Muscle of arm (tissue), 12 donors: Measurements from ENCODE around the gene FAR1. TPM values are rescaled to one million over a fixed set of nuclear protein-coding genes. Genes with fewer than 3 reads are reported as not detected.
"Not testable (repeated sequence)": the region's sequence is repeated elsewhere in the genome, so short reads cannot be mapped to it uniquely, and the experiment has no call there.

Source experiments
- DNase-seq: peaks from one replicate; pipeline ENCODE4 v3.0.0-alpha.2; 2013
- polyA plus RNA-seq, 12 donors: library from polyadenylated mRNA; unstranded; fragments of 120-200 nt; gene quantifications; one replicate each; pipeline ENCODE4 v1.2.1, GENCODE V29; 2013; ENCODE audit not compliant: insufficient read length in 12 of 12

FAR1 gene
- polyA plus RNA-seq, 12 donors: 37.3 to 72.5 (median 53.8) TPM; not detected in 1

DNA sequence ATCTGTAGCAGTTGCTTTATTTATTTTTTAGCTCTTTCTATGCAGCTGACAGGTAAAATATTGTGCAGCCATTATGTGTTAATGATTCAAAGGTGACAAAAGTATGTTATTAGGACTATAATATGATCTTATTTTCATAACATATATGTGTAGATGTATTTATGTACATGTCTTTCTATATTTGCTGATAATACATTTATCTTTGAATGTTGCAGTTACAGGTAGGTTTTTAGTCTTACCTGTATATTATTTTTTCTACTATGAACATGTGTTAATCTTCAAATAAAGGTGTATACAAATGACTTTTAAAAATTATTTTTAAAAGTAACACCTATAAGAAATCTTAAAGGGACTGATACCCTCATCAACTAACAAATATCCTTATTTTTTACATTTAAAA is 33.6 kb downstream of the FAR1 start:
- DNase-seq: no peak

DNA sequence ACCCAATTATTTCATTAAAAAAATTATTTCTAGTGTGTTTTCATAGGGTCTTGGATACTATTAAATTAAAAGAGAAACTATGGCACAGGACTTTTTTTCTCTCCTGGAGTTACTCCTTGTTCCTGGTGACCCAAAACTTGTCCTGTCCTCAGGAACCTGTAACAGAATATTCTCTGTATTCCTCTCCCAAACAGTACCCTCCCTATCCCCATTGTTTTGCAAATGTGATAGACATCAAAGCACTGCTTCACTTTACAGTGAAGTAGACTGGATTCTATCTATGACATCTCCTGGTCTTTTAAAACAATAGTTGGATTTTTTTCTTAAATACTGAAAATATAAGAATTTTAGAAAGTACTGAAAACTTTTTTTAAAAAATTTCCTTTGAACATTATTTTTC is 37.2 kb downstream of the FAR1 start:
- DNase-seq: no peak

DNA sequence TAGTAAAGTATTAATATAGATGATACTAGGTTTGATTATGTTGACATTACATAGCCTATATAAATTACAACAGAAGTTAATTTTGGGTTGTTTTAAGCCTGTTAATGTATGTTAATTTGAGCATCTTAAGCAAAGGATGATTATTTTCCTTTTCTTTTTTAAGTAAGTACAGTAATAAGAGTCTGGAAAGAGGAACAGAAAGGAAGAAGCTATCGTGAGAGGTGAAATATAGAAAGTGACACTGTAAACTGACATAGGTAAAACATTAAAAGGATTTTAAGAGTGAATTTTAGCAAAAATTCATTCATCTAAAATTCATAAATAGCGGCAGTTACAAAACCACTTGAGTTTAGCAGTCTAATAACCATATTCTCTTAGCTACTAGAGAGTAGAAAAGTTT is 45.5 kb downstream of the FAR1 start:
- no peak for DNase-seq

DNA sequence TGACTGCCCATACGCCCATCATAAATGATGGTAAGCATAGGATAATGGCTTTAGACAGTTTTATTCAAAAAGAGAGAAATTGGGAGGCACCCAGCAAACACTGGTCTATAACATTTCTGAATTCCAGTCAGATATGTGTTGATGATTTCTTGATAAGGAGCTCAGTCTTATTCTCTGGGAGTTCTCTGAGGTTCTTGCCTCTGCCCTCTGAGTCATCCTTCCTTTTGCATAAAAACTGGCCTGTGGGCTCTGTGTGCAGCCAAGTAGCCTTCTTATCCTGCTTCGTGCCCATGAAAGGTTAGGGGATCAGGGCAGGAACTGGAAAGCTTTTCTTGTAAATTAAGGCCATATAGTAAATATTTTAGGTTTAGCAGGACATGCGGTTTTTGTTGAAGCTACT is 48.9 kb downstream of the FAR1 start:
- DNase-seq: no peak

DNA sequence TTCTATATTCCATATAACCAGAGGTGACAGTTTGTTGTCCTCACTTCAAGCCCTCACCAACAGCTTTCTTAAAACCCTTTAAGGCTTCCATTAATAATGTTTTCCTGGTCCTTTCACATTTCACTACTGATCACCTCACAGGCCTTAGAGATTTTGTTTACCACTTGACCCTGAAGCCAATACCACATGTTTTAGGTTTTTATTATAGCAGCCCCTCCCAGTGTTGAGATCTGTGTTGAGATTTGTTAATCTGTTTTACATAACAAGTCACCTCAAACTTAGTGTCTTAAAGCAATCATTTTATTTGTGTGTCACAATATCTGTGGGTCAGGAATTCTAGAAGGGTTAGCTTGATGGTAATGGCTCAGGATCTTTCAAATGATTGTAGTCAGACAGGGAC is 49.9 kb downstream of the FAR1 start:
- no peak for DNase-seq

DNA sequence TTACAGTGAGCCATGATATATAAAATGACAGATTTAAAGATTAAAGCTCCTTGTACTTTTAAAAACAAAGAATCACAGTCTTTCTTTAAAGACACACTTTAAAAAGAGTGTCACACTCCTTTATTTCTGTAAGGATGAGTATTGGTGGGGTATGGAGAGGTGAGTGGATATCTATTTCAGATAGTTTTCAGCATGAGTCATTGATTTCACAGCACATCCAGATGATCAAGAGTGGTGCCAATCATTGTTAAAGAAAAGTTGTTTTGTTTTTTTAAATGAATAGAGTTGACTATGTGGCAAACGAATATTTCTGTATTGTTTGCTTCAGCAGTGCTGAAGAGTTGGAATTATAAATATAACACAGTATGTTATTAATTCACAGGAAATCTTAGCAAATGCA is 52.5 kb downstream of the FAR1 start:
- no peak for DNase-seq

DNA sequence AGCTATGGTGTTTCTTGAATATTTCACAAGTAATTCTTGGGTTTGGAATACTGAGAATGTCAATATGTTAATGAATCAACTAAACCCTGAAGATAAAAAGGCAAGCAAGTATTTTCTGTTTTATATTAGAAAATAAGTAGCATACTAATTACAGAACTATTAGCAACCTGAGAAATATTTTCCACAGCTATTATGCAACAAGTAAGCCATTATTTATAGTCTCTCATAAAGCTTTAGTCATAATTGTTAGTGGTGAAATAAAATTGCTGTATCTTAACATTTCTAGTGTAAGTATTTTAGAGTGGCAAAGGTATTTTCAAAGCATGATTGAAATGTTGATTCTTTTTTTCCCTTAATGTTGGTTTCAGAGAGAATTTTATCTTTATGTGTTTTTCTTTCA is 53.3 kb downstream of the FAR1 start:
- DNase-seq: no peak

DNA sequence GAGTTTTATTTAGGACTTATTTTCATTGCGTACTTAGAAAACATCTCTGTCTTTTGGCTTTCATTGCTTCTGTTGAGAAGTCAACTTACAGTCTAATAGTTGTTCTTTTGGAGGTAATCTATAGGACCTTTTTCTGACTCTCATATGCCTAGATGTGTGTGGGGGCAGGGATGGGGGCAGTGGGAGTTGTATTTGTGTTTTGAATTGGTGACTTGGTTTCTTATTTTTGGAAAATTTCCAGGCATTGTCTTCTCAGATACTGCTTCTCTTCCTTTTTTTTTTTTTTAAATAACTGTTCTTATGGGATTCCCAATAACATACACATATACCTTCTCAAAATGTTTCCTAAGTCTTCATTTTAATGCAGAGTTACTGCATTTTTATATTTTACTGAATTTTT is 58.0 kb downstream of the FAR1 start:
- DNase-seq: no peak

DNA sequence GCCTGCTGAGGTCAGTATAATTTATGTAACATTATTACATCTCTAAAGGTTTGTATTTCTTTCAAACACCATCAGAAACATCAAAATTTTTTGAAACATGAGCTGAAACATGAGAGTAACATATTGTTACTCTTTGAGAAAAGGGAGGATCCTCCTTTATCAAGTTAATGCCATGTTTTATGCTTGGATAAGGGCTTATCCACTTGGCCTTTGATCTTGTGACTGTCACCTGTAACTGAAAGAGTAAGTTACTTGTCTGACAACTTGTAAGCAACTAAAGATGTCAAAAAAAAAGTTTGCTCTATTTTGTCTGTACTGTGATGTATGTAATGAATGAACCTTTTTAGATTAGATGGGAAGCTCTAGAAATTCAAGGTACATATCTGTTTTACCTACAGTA is 59.6 kb downstream of the FAR1 start:
- no peak for DNase-seq

DNA sequence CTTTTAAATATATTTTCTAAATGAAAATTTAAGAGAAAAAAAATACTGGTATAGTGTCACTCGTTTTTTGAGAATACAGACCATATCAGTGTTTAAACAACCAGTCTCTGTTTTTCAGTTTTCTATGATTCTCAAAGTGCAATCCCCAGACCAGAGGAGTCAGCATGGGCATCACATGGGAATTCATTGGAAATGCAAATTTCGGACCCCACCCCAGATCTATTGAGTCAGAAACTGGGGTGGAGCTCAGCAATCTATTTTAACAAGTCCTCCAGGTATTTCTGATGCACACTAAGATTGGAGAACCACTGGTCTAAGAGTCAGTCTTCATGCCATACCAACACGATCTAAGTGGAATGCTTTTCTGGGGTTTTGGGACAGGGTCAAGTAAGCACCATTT is 66.1 kb downstream of the FAR1 start:
- no peak for DNase-seq

DNA sequence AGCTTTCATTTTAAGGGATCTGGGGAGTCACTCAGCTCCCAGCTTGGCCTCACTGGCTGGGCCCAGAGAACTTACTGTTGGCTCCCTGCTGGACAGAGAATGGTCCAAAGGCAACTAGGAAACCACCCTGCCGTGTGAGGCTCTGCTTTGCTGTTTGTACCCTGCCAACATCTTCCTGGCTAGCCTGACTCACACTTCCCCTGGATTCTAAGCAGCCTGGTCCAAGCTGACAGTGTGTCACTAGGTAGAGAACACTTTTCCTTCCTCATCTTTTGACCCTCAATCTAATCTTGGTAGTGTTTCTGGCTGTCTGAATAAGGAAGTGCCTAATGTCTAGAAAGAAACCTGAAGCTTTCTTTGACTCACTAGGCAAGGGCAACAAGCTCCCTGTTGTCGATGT is 76.7 kb downstream of the FAR1 start:
- DNase-seq: no peak

DNA sequence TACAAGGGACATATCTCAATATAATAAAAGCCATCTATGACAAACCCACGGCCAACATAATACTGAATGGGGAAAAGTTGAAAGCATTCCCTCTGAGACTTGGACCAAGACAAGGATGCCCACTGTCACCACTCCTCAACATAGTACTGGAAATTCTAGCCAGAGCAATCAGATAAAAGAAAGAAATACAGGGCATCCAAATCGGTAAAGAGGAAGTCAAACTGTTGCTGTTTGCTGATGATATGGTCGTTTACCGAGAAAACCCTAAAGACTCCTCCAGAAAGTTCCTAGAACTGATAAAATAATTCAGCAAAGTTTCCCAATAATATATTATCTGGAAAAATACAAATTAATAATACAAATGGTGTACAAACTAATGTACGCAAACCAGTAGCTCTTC is 84.8 kb downstream of the FAR1 start:
- DNase-seq: not testable (repeated sequence)

DNA sequence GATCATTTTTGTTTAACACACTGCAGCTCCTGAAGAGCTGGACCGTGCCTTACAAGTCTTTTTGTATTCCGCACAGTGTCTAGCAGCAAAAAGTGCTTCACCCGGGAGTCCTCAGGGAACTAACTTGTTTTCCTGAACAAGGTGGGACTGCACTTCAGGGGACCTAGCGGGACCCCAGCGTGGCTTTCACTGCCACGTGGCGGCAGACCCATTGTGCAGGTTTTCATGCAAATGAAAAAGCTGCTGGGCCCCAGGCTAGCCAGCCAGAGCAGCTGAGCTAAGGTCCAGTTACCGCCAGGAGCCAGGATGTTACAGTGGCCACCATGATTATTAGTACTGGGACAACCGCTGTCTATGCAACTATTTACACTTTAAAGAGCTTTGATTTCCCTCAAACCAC is 90.6 kb downstream of the FAR1 start:
- no peak for DNase-seq

DNA sequence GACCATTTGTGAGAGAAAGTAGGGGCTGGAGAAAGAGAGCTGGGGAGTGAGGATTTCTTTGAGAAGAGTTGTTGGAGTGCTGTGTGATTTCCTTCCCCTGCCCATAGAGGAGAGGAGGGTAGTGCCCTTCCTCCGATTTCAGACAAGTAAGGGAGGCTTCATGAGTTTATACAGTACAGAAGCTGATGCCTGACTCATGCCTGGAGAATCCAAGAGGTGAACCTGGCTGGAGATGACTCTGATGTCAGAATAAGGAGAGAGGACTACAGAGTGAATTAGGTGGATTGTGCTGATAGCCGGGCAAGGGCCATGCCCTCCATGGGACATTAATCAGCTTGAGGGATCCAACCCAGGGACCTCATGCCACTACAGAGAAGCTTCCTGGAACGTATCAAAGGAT is 91.6 kb downstream of the FAR1 start:
- DNase-seq: no peak

DNA sequence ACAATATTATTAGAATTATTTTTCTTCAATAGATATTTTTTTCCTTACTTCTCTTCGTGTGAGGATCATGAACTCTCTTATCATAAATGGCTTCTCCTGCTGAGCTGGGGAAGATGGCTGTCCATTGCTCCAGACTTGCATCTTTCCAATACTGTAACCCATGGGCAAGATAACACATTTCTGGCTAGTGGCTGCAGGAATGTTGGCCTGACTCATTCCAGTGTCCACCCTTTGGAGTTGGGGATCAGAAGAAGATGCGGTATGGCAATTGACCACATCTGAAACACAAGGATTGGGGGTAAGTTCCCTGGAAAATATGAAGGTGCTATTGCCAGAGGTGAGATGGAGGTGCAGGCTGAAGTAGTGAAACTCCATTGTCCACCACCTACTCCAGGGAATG is 92.8 kb downstream of the FAR1 start:
- no peak for DNase-seq

DNA sequence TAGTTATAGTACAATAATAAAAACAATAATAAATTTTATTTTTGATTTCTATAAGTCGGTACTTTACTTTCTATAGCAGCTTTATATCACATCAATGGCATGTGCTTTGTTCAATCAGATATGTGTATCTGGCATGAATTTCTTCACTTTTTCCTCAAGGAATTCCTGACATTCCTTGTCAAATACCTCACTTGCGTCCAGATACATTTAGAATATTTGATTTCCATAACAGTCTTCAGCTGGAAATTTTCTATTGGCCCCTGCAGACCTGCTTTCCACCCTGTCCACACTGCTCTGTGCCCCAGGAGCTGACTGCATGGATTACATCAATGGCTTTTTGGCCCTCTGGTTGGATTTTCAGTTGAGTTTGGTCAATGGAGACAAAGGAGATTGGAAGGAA is 93.2 kb downstream of the FAR1 start:
- no peak for DNase-seq

DNA sequence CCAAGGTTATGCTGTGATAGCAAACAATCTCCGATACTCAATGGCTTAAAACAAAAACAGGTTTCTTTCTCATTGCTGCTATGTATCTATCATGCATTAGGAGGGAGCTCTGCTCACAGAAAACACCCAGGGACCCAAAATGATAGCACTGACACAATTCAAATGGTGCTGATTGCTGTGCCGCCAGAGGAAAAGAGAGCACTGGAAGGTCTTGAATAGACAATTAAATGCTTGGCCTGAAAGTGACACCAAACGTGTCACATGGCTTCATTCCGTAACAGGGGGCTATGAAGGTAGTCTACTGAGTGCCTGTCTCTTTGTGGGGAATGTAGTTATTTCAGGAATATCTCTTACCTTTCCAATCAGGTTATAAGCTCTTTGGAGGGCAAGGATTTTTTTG is 94.2 kb downstream of the FAR1 start:
- no peak for DNase-seq

DNA sequence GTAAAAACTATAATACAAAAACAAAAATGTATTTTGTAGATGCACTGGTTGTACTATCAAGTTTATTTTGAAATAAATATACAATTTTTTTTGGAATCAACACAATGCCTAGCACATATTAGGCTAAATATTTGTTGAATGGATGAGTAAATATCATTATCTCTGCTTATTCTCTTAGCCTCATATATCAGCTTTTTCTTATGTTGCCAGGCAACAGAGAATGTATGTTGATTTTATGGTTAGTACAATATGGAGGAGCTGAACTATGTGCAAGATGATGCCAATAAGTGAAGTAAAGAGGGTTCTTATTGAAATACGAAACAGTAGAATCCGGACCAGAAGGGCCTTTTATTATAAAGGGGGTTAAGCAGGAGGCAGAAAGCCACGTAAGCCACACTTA is 94.9 kb downstream of the FAR1 start:
- no peak for DNase-seq

DNA sequence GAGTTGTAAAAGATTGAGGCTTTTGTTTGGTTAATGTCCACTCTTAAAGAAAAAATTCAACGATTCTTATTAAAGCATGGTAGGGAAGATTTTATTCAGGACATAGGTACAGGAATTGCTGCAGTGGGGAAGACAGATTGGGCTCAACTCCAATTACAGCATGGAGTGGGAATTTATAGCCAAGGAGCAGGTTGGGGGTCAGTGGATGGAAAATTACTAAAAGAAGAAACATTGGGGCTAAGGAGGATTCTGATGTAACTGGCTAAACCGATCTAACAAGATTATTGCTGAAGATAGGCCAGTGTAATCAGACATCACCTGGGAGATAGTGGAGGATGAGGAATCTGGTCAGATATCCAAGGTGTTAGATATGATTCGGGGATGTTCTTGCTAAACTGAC is 97.4 kb downstream of the FAR1 start:
- no peak for DNase-seq

DNA sequence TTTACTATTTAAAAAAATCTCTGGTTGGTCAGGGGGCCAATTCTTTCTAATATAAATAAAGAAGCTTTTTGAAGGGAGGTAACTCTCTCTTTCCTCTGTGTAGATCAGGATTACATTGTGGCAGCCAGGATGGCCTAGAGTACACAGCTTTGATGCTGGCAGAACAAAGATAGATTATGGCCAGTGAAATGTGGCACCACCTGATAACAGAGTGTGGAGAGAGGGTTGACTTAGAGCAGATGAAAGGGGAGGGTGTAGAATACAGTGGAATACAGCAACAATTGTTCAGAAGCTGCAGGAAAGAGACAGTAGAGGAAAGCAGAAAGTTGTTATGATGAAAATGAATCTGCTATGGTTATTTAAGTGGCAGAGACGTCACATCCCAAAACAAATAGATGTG is 99.0 kb downstream of the FAR1 start:
- no peak for DNase-seq

DNA sequence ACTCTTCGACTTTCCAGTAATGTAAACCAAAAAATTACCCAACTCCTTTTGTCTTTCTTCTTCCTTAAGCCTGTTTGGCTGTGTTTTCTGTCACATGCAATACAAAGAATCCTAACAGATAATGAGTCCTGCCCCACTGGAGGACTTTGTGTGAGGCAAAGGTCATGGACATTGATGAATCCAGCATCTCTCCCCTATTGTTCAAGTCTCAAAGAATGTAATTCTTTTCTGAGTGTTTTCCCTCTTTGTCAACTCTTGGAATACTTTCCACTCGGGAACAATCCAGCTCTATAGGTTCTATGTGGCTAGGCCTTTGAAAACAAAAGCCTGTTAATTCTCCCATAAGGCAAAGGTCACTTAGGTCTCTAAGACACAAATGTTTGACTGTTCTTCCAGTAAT is 100.7 kb downstream of the FAR1 start:
- no peak for DNase-seq

DNA sequence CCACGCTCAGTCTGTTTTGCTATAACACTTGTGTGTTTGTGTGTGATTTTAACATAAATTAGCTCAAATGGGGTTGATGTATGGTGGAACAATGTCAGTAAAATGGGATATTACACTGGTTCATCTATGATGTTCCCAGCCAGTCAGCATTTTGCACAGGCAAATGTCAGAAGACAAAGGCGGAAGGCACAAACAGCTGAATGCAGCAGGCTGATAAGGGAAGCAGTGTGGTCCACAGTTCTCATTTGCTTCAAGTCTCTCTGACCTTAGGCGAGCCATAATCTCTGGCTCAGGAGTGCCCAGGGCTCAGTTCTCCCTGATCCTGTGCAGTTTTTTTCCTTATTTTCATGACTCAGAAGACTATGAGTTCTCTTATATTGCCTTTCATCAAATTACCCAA is 102.7 kb downstream of the FAR1 start:
- no peak for DNase-seq

DNA sequence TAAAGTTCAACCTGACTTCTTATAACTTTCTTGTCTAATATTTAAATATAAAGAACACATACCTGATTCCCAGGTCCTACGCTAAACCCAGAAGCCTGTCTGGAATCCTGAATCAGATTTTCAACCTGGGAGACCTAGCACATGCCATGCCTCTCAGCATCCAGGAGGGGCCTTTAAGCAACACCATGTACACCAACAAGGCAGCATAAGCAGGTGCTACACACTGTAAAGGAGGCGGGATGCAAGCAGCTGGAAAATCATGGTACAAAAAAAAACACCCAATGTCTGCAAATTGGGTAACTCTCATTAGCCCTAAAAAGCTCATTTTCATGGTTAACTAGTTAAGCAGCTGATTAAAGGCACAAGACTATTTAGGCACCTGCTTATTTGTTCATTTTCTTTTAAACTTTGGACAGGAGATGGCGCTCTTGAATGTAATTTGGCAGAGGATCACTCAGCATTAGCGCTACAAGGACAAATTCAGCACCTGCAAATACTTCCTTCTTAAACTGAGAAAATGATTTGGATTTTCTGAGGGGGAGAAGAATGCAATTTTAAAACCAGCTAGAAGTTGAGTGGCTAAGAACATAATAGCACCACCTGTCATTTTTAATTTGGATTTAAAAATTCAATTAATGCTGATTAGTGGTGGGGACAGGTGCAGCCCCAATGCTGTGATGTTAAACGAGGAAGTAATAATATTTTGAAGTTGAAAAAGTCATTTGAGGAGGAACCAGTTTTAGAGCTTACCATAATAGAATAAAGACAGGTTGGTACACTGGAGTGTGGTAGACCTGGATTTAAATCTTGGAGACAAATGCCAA is 104.0 kb downstream of the FAR1 start:
- DNase-seq: peak; percentile 55

DNA sequence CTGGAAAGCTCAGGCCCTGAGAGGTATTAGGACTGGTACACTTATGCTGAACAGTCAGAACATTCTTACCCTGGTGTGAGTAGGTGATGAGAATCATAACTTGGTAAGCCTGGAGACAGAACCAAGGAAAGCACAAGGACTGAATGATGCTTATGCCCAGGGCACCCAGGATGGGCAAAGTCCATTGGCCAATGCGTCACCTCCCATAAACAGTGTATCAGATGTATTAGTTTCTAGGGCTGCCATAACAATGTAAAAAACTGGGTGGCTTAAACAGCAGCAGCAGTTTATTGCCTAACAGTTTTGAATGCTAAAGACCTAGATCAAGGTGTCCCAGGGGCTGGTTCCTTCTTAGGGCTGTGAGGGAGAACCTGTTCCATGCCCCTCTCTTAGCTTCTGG is 107.0 kb downstream of the FAR1 start:
- DNase-seq: no peak
